NCI-H1930 (cell line): Measurements from ENCODE around the gene MRPL14.

Experiments used
- DNase-seq, 2 experiments: peaks; one replicate each; lab custom pipeline; 2025; lab: John Stamatoyannopoulos, UW

Gene MRPL14

DNA sequence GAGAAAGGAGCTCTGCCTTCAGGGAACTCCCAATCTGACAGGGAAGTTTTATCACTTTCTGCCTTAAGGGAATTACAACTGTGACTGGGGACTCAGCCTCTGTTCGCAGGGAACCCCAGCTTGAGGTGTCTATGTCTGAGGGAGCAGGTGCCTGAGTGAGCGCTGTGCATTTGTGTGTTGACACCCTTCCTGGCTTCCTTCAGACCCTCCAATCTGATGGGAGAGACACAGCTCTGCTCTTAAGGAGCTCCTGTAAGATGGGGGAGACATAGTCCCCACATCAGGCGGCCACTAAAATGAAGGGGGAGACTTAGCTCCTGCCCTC, 62.3 kb downstream of the MRPL14 start:
- DNase-seq: no peak

DNA sequence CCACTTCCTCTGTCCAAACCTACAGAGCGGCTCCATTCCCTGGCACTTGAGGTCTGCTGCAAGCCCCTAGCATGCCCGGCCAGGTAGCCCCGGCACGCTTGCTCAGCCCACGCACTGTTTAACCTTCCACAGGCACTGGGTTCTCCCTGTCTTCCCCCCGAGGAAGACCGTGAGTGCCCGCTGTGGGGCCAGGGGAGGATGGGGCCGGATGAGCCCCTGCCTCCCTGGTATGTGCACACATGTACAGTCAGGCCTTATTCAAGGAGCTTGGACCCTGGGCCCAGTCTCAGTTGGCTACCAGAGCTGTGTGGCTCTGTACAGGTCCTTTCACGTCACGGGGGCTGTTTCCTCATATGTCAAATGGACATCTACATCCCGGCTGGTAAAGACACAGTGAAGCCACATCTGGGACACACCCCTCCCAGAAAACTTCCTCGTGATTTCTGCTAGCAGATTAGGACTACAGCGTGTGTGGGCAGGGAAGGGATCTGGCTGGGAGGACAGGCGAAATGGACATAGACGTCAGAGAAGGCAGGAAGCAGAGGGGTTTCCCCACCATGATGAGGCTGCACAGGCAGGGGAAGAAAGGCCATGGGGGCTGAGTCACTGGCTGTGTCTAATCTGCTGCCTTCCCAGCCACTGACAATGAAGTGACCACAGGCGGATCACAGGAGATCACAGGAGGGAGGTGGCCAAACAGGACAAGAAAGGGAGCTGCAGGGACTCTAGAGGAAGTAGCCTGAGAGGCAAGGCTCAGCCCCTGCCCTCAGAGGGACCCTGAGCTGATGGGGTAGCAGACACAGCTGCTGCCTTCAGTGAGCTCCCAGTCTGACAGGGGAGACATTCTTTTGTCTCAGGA, 62.9 kb downstream of the MRPL14 start:
- no peak for DNase-seq

DNA sequence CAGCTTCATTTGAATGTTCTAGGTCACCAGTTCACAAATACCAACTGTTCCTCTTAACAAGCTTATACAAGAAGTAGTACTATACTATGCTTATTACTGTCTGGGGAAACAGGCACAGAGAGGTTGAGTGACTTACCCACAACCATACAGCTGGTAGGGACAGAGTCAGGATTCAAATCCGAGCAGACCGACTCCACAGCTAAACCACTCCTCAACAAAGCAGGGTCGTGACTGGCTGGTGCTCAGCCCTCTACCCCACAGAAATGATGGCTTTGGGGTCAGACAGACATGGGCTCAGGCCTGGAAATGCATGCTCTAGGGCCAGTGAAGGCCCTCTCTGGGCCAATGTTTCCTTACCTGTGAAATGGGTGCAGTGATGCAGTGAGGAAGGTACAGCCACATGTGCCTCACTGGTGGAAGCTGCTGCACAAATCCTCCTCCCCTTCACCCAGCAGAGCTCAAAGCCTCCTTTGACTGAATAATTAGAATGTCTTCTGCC, 63.6 kb downstream of the MRPL14 start:
- no peak for DNase-seq
